Dermis microvascular lymphatic vessel endothelial cell (primary cell): ENCODE data around the gene OR5AC2. TPM values are rescaled to one million over a fixed set of nuclear protein-coding genes. Genes with fewer than 3 reads are reported as not detected.

ENCODE experiments used
- total RNA-seq: library from RNA; depleted of rRNA; stranded (reverse); fragments of >200 nt; gene quantifications from 2 replicates; pipeline ENCODE4 v1.2.1, GENCODE V29; 2014

OR5AC2 gene
- total RNA-seq, 1 donor from 2014 or later = not detected

Other genes starting within 250 kb of the OR5AC2 start
- 28.6 and 29.0 TPM in 2 replicates for gene RIOX2, start 114.7 kb upstream of the OR5AC2 start, total RNA-seq
- not detected in 2 replicates for gene GABRR3, start 51.9 kb upstream of the OR5AC2 start, total RNA-seq
- gene OR5H1, start 43.5 kb downstream of the OR5AC2 start, total RNA-seq = not detected in 2 replicates
- gene OR5H14, start 60.3 kb downstream of the OR5AC2 start, total RNA-seq = not detected in 2 replicates
- not detected in 2 replicates for gene OR5H15, start 79.5 kb downstream of the OR5AC2 start, total RNA-seq
- gene OR5H6, start 177.1 kb downstream of the OR5AC2 start, total RNA-seq = not detected in 2 replicates
- not detected in 2 replicates for gene OR5H2, start 195.3 kb downstream of the OR5AC2 start, total RNA-seq